Muscle of arm (tissue), 14 donors: Measurements from ENCODE around the gene EPOP. TPM values are rescaled to one million over a fixed set of nuclear protein-coding genes. Genes with fewer than 3 reads are reported as not detected.
A peak's percentile ranks its signal among the peaks of the same experiment; 100 is the strongest.

ENCODE experiments used
- DNase-seq: peaks from one replicate; pipeline ENCODE4 v3.0.0-alpha.2; 2013
- long read RNA-seq, 11 donors: transcript quantifications; one replicate each; lab custom pipeline, GENCODE V29; 2026
- polyA plus RNA-seq, 12 donors: library from polyadenylated mRNA; unstranded; fragments of 120-200 nt; gene quantifications; one replicate each; pipeline ENCODE4 v1.2.1, GENCODE V29; 2013; ENCODE audit not compliant: insufficient read length in 12 of 12

Gene EPOP
- under 1 TPM in 10 of 12 donors, not detected in 2; 0.28 to 0.77 (median 0.44) TPM for polyA plus RNA-seq
- long read RNA-seq, donor 1, partial matches to known transcripts = 0 of 1 reads
- long read RNA-seq, donor 1, other reads (novel, unspliced or antisense) = 0 of 1 reads
- long read RNA-seq, donor 2, partial matches to known transcripts = 0 of 2 reads
- long read RNA-seq, donor 2, other reads (novel, unspliced or antisense) = 0 of 2 reads
- long read RNA-seq, donor 3 = 0 reads
- long read RNA-seq, donor 4, partial matches to known transcripts = 0 of 1 reads
- long read RNA-seq, donor 4, other reads (novel, unspliced or antisense) = 0 of 1 reads
- long read RNA-seq, donor 5, partial matches to known transcripts = 0 of 2 reads
- long read RNA-seq, donor 5, other reads (novel, unspliced or antisense) = 0 of 2 reads
- long read RNA-seq, donor 6 = 0 reads
- long read RNA-seq, donor 7 = 0 reads
- long read RNA-seq, donor 8, partial matches to known transcripts = 0 of 1 reads
- long read RNA-seq, donor 8, other reads (novel, unspliced or antisense) = 0 of 1 reads
- long read RNA-seq, donor 9 = 0 reads
- long read RNA-seq, donor 10 = 0 reads
- long read RNA-seq, donor 11 = 0 reads

GRCh38 chr17:38674749-38675615 is at the start of gene EPOP:
Gene EPOP (minus strand): TSS chr17:38674957. CDS start chr17:38674495, 462 bp downstream.
- DNase-seq = peak; percentile 73

GRCh38 chr17:38721802-38722201 is 47.0 kb upstream of the EPOP start:
- no peak for DNase-seq

DNA sequence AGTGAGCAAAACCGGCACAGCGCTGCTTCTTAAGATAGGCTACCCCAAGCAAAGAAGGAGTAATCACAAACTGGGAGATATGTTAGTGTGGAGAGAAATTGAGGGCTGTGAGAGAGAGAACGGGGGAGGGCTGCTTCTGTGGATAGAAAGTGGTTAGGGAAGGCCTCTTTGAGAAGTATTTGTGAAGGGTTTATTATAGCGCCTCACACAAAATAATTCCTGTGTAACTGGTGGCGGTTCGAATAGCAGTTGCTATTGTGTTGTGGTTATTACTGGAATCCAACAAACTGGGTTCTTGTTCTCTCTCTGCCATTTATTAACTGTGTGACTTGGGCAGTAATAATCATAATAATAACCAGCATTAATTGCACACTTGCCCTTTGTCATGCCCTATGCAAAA is 46.2 kb upstream of the EPOP start:
- no peak for DNase-seq

DNA sequence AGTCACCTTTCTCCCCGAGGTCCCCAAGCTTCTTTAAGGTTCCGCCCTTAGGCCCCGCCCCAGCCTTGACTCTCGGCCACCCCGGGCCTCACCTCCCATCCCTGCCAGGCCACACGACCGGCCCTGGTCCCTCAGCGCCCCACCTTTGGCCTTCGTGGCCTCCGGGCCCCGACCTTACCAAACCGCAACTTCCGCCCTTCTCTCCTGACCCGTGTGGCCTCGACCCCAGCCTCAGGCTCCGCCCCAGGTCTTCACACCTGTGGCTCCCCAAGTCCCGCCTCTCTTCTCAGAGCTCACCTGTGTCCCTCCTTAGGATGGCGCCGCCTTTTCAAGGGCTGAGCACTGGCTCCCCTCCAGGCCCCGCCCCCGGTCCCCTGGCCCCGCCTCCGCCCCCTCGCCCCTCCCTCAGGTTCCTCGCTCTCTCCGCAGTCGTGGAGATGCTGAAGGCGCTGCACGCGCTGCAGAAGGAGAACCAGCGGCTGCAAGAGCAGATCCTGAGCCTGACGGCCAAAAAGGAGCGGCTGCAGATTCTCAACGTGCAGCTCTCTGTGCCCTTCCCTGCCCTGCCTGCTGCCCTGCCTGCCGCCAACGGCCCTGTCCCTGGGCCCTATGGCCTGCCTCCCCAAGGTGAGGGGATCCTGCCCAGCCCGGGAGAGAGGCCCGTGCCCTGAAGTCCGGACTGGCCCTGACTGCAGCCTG is 45.3 kb upstream of the EPOP start:
- no peak for DNase-seq

- DNase-seq = no peak
These were observed 44.7 kb upstream of the EPOP start for GRCh38 chr17:38719289-38719942.

DNA sequence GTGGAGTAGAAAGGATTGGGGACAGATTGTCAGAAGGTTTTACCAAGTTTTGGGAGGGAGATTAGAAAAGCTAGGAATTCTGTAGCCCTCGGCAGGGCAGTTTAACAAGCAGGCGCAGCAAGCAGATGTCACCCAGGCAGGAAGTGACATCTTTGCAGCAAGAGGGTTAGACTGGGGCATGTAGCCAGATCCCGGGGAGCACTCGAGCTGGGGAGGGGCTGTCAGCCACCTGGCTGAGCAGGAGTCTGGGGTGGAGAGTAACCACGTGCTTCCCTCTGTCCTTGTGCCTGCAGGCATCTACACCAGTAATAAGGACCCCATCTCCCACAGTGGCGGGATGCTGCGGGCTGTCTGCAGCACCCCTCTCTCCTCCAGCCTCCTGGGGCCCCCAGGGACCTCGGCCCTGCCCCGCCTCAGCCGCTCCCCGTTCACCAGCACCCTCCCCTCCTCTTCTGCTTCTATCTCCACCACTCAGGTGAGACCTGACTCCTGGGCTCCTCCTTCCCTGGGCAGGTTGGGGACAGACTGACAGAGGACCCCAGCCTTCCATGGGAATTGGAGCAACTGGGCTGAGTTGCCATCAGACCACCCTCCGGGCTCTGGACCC is 42.5 kb upstream of the EPOP start:
- DNase-seq = no peak

- DNase-seq = no peak
These were observed 41.7 kb upstream of the EPOP start for GRCh38 chr17:38716368-38717005.

GRCh38 chr17:38715216-38715943 is 40.6 kb upstream of the EPOP start:
- no peak for DNase-seq

- DNase-seq = no peak
These were observed 38.8 kb upstream of the EPOP start for GRCh38 chr17:38713456-38714075.

DNA sequence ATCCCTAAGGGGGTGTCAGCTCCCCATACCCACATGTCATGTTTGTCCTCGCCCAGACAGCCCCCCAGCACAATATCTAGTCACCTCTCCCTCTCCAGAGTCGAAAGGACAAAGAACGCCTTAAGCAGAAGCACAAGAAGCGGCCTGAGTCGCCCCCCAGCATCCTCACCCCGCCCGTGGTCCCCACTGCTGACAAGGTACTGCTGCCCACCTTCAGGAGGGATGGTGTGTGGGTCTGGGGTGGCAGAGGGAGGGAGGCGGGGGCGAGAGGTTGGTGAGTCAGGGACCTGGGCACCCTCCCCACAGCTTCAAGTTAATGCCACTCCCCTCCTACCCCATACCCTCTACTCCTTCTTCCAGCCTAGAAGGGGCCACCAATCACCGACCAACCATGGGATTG is 37.8 kb upstream of the EPOP start:
- no peak for DNase-seq

DNA sequence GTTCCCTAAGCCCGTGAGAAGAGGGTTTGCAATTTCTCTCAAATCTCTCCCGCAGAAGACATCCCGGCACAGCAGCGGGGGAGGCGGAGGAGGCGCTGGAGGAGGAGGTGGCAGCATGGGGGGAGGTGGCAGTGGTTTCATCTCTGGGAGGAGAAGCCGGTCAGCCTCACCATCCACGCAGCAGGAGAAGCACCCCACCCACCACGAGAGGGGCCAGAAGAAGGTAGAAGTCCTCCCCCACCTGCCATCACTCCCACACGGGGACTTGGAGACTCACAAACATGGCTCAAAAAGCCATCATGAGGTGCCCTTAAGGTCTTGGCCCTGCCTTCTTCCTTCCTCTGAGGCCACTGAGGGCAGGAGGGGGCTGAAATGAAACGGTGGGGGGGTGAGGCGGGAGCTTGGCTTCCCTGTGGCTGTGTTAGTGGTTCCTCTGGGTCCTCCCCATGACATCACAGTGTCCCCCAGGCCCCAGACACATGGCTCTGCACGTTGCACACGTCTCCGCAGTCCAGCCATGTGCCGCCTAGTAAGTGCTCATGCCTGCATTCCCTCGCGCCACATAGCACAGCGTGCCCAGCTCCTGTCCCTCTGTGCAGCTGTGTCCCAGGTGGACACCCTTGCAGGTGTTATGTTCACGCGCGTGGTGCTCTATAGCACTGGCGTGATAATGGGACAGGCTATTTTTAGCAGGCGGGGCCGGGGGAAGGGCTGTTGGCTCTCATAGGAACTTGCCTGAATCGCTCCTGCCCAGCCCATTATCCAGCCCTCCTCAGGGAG is 37.2 kb upstream of the EPOP start:
- no peak for DNase-seq

- no peak for DNase-seq
These were observed 36.2 kb upstream of the EPOP start for GRCh38 chr17:38710985-38711384.

- DNase-seq = no peak
These were observed 35.8 kb upstream of the EPOP start for GRCh38 chr17:38710604-38710962.

- no peak for DNase-seq
These were observed 35.3 kb upstream of the EPOP start for GRCh38 chr17:38709864-38710603.

- no peak for DNase-seq
These were observed 34.5 kb upstream of the EPOP start for GRCh38 chr17:38709104-38709820.

DNA sequence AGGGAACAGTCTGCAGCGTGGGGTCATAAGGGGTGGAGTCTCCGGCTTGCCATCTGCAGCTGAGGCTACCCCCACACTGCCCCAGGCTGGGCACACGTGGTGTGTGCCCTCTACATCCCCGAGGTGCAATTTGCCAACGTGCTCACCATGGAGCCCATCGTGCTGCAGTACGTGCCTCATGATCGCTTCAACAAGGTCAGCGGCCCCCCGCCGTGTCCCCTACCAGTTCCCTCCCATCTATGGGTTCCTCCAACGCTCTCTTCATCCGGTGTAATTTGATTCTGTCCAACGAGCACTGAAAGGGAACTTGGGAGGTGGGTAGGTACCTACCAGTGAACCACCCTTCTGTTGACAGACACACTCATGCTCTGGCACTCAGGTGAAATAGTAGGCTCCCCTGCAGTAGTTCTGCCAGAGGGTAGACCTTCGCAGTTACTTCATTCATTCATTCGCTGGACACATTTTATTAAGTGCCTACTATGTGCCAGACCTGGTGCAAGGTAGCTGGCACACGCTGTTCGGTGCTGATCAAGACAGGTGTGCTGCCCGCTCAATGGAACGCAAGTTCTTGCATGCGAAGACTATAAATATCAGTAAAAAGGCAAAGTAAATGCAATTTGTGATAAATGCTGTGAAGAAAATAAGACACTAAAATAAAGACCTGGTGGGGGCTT is 33.1 kb upstream of the EPOP start:
- no peak for DNase-seq
